KOPT-K1 (cell line): ENCODE measurements around the gene ROBO1.
"Not testable (repeated sequence)": the region's sequence is repeated elsewhere in the genome, so short reads cannot be mapped to it uniquely, and the experiment has no call there.

Experiments
- H3K27ac ChIP-seq: fragments of 200-600 bp; sonication (generic); 2 replicates; pipeline ENCODE4 v1.5.1; 2016; ENCODE audit warnings: antibody characterized with exemption, mild to moderate bottlenecking, low read depth, low read length; ENCODE audit not compliant: poor library complexity, severe bottlenecking
- H3K36me3 ChIP-seq: fragments of 200-600 bp; sonication (generic); 2 replicates; pipeline ENCODE4 v1.5.1; 2017; ENCODE audit warnings: antibody characterized with exemption, mild to moderate bottlenecking, low read length, moderate library complexity; ENCODE audit not compliant: insufficient read depth
- H3K9me3 ChIP-seq: fragments of 200-600 bp; sonication (generic); 2 replicates; pipeline ENCODE4 v1.5.1; 2017; ENCODE audit warnings: antibody characterized with exemption, low read length, mild to moderate bottlenecking; ENCODE audit not compliant: insufficient read depth, poor library complexity, severe bottlenecking

Gene ROBO1

DNA sequence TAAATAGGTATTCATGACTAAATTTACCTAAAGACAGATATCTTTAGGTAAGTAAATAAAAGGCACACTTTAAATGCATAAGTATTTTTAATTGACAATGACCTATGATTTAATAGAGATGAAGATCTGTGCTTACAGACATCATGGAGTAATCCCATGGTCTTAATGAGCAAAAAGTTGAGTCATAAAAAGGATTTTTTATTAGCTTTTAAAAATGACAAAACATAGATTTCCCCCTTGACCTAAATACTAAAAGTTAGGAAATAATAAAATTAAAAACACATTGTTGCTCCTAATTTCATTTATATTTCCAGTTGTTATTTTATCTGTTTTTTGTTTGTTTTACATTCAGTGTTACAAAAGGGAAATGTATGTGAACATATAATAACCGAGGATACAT is 1005.7 kb downstream of the ROBO1 start:
- Histone ChIP-seq H3K27ac (no peak overlapping the region), H3K36me3 (no peaks in the 10 kb centered on the region), H3K9me3 (no peaks in the 10 kb centered on the region)

DNA sequence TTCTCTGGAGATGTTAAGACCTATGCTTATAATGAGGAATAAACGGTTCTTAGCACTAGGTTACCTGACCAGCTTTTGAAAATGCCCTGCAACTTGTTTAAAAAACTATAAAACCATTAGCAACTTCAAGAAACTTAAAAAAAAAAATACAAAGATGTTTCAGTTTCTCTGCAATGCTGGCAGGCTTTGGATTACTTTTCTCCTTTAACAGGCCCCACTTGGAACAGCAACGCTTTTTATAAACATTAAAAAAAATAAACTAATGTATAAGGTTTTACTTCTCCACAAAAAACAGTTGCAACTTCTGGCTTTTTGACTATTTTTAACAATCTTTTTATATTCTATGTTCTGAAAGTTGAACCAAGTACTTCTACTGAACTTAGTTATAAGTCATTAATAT is 1006.7 kb downstream of the ROBO1 start:
- no peaks in the 10 kb centered on the region for H3K36me3 ChIP-seq
- H3K9me3 ChIP-seq, result no peaks in the 10 kb centered on the region

DNA sequence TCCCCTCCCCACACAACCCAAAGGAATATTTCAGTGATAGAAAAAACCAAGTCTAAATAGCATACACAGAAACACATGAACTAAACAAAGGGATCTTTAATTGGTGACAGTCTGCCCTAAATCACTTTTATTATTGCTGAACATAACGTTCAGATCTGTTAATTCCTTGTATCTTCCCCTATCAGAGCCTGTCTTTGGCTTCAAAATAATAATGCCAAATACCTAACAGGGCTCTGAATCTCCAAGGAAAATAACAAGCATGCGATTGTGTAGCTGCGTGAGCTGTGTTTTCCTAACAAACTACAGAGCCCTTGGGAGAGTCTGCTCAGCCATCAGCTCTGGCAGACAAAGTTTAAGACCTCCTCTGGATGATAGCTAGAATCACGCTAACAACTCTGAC is 1010.1 kb downstream of the ROBO1 start:
- Histone ChIP-seq H3K27ac (no peak overlapping the region), H3K9me3 (no peaks in the 10 kb centered on the region), H3K36me3 (no peaks in the 10 kb centered on the region)

More for the DNA sequence above, 1006.7 kb downstream of the ROBO1 start:
- no peak overlapping the region for H3K27ac ChIP-seq

DNA sequence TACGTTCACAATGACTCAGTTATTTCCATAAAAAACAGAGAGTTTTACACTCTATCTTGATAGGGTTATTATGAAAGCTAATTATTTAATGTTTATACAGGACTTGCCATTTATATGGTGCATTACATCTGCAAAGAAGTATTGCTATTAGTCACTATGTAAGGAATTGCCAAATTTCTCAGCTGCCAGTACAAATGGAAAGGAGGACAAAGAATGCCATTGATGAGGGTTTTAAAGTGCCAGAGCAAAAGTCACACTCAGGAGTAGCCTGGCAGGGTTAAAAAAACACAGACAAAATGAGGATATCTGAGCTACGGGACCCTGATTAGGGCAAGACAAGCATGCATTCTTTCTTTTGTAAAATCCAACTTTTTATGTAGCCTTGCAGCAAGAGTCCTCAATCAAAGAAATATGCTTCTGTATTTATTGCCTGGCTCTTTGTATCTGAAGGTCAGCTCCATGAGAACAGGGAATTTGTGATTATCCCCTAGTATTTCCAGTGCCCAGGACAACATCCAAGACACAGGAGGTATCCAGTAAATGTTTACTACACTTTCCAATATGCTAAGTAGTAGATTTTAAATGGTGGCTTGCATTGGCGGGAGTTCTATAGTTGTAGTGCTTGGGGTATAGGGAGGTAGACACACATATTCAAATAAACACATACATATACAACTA is 1013.6 kb downstream of the ROBO1 start:
- Histone ChIP-seq H3K27ac (no peak overlapping the region), H3K36me3 (no peaks in the 10 kb centered on the region), H3K9me3 (no peaks in the 10 kb centered on the region)

DNA sequence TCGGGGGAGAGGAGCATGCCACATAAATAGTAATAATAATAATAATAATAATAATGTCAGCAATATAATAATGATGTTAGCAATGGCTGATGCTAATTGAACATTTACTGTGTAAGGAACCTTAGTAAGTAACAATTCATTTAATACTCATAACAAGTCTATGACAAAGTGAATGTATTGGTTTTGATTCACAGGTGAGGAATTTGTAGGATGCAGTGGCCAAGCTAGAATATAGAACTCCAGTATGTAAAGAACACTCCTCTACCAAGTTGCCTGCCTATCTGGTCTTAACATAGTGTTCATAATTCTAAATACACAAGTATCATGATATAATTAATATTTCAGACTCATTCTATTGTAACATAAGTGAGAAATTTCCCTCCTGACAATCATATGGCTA is 1016.5 kb downstream of the ROBO1 start:
- Histone ChIP-seq H3K36me3 (no peaks in the 10 kb centered on the region), H3K27ac (no peak overlapping the region), H3K9me3 (no peaks in the 10 kb centered on the region)

DNA sequence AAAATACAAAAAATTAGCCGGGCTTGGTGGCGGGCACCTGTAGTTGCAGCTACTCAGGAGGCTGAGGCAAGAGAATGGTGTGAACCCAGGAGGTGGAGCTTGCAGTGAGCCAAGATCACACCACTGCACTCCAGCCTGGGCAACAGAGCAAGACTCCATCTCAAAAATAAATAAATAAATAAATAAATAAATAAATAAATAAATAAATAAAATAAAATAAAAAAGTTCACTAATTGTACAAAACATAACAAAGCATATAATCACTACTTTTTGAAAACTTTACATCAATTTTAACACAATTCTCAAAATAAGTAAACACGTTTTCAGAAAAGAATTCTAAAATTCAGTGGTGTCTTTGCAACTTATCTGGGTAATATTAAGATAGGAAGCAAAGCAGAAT is 1017.5 kb downstream of the ROBO1 start:
- H3K27ac ChIP-seq, H3K36me3 ChIP-seq, H3K9me3 ChIP-seq: not testable (repeated sequence)

DNA sequence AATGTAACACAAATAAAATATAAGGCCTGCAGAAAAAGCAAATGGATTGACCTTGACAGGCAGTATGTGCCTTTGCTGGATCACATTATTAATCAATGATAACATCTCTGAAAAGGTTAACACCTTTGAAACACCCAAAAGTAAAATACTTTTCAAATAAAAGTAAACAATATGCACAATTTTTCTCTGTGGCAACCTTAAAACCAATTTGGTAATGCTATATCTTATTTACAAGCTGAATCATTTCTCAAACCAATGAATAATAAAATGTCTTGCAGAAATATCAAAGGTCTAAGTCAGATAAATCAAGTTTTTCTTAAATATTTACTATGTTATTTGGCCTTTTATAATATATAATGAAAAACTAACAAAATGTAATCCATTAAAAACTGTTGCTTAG is 1018.7 kb downstream of the ROBO1 start:
- no peaks in the 10 kb centered on the region for H3K9me3 ChIP-seq
- no peak overlapping the region for H3K27ac ChIP-seq
- H3K36me3 ChIP-seq, result no peaks in the 10 kb centered on the region

DNA sequence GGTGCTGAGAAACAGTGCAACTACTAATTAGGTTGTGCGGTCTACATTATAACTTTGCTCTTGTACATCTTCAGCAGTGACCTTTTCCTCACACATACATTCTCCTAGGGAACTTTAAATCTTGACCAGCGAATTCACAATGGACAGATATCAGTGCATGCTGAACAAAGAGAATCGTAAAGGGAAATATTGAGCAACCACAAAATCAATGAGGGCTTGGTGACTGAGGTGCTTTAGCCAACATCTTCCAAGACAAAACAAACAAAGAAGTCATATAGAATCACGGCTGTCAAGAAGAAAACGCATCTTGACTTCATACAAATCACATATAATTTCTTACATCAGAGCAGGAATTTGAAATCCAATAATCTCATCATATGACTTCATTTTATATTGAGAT is 1022.0 kb downstream of the ROBO1 start:
- H3K27ac ChIP-seq, result no peak overlapping the region
- H3K9me3 ChIP-seq, result no peaks in the 10 kb centered on the region
- H3K36me3 ChIP-seq, result no peaks in the 10 kb centered on the region

DNA sequence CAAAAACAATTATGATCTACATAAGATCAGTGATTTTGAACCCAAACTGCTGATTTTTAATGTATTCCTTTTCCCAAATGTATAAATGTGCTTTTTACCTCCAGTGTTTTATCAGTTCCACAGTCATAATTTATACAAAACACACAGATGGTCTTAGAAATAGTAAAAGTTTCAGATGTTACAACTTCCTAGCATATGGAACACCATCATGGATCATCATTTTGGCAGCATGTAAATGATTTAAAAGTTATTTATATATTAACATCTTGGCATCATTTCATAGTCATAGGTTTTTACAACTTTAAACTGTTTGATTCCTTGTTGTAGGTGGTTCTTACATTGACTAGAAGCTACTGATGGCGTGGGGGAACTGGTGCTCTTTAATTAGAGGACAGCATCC is 1025.3 kb downstream of the ROBO1 start:
- Histone ChIP-seq H3K9me3 (no peaks in the 10 kb centered on the region), H3K27ac (no peak overlapping the region), H3K36me3 (no peaks in the 10 kb centered on the region)

DNA sequence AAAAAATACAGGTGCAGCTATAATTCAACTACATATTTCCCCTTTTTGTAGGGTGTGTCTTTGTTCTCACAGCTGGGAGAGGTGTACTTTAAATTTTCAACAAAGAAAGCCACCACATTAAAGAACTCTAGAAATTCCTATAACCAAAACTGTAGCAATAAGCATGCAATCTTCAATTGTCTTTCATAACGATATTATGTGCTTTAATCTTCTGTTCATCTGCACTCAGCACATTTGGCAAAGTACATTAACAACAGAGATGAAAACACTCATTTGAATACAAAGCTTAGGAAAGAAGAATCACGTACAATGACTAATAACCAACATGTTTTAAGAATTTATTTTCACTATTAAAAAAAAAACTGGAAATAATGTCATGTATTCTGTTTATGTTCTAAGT is 1025.8 kb downstream of the ROBO1 start:
- Histone ChIP-seq H3K9me3 (no peaks in the 10 kb centered on the region), H3K36me3 (no peaks in the 10 kb centered on the region), H3K27ac (no peak overlapping the region)

DNA sequence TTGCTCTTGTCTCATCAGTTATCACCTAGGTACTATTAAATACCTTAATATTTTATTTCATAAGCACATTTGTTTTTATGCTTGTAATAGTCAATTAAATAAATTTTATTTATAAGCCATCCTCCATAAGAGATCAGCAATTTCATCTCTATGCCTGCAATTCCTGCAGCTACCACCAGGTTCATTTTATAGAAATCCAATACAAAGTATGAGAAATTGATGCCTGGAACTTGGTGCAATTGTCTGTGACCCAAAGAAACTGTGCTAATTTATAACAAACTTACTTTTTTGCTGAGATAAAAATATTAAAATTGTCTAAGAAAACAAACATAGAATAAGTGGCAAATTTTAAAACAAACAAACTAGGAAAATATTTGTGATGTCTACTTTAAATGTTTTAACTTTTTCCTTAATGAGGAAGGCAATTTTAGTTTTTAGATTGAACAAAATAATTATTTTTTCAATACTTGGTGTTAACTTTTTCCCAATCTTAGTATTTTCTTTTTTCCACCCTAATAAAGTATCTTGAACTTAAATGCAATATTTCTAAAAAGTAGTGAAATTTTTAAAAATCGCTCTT is 1026.6 kb downstream of the ROBO1 start:
- Histone ChIP-seq H3K27ac (no peak overlapping the region), H3K36me3 (no peaks in the 10 kb centered on the region), H3K9me3 (no peaks in the 10 kb centered on the region)

DNA sequence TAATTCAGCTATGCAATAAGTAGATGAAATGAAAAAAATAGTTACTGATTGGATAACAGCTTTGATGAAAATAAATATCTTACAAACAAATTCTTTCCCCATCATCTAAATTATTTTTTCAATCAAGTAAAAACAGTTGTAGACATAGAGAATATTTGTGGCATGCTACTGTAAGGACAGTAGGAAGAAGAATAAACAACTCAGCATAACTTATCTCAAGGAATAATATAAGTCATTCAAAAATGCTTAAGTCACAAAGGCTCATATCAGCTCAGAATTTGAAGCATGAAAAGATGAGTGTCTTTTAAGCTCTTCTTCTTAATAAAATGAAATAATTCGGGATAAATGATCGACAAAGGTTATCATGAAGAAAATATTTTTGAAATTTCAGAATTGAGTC is 1029.0 kb downstream of the ROBO1 start:
- no peaks in the 10 kb centered on the region for H3K9me3 ChIP-seq
- H3K27ac ChIP-seq, result no peak overlapping the region
- no peaks in the 10 kb centered on the region for H3K36me3 ChIP-seq

DNA sequence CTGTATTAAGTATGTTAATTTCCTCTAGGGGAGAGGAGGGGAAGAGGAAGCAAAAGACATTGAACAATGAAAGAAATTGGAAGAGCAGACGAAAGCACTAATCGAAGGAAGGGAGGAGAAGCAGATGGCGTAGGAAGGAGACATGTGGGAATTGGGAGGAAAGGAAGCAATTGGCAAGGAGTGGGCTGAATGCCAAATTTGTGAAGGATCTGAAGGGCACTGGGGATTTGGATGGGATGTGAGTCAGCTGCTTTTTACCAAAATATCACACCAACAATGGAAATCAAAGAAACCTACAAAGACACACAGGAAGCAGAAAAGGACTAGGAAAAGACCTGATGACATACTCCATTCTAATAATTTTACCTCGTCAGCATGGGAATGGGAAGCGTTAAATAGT is 1029.8 kb downstream of the ROBO1 start:
- Histone ChIP-seq H3K36me3 (no peaks in the 10 kb centered on the region), H3K9me3 (no peaks in the 10 kb centered on the region), H3K27ac (no peak overlapping the region)

DNA sequence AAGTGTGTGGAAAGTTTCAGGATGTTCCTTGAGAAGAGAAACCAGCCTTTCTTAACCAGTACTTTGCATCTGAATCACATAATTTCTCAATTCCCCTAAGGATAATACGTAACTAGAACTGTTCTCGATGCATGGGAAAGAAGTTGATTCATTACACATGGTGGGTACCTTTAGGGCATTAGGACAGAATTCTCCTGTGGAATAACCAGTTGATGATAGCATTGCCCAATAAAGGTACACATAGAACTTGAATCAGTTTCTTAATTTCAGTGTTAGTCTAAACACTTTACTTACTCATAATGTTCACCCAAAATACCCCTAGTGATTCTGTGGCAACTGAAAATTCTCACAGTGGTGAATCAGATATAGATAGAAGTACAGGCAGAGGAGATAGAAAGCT is 1030.9 kb downstream of the ROBO1 start:
- H3K27ac ChIP-seq, result no peak overlapping the region
- H3K36me3 ChIP-seq, result no peaks in the 10 kb centered on the region
- H3K9me3 ChIP-seq, result no peaks in the 10 kb centered on the region

DNA sequence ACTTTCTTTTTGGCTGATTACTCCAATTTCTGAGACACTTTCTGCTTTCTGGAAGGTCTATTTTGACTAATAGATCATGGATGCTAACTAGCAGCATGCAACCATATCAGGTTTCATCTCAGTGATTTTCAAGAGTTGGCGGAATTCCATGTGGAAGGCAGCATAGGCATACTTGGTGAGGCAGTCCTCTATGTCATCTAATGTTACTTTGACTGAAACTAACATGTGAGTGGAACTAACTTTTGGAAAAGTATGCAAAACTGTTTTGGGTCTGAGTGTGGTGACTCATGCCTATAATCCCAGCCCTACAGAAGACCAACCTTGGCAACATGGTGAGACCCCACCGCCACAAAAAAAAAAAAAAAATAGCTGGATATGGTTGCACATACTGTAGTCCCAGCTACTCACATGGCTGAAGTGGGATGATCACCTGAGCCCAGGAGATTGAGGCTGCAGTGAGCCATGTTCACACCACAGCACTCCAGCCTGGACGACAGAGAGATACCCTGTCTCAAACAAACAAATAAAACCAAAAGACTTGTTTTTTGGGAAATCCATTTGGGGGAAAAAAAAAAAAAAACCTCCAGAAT is 1033.7 kb downstream of the ROBO1 start:
- Histone ChIP-seq H3K36me3 (no peaks in the 10 kb centered on the region), H3K27ac (no peak overlapping the region), H3K9me3 (no peaks in the 10 kb centered on the region)

DNA sequence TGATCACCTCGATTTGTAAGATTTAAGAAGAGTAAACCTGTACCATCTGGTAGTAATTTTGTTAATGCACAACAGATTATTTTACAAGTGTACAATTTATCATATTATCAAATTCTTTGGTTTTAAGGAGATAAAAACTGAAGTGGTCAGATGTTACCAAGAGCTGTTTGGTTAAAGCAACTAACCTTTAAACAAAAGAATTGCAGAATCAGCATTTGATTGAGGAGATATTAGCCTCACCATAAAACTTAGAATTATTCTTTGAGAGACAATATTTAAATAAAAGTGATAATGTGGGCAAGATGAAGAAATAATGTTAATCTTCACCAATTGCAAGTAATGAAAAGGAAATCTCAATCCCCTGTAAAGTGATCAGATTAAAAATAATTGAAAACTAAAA is 1034.9 kb downstream of the ROBO1 start:
- Histone ChIP-seq H3K9me3 (no peaks in the 10 kb centered on the region), H3K27ac (no peak overlapping the region), H3K36me3 (no peaks in the 10 kb centered on the region)
